Smooth muscle cell (in vitro differentiated cells): Measurements from ENCODE around the gene COA3. TPM values are rescaled to one million over a fixed set of nuclear protein-coding genes. Genes with fewer than 3 reads are reported as not detected.

ENCODE experiments used
- DNase-seq: peaks from one replicate; lab custom pipeline; 2025; ENCODE audit not compliant: unreplicated experiment; lab: John Stamatoyannopoulos, UW
- H2AFZ ChIP-seq: fragments of 200-600 bp; sonication (generic); 2 replicates; pipeline ENCODE4 v1.6.0; 2016; ENCODE audit warnings: antibody characterized with exemption, low read depth, mild to moderate bottlenecking
- H3F3A ChIP-seq: fragments of 200-600 bp; sonication (generic); 2 replicates; pipeline ENCODE4 v1.6.0; 2017; ENCODE audit warnings: antibody characterized with exemption, low read depth
- H3K27ac ChIP-seq: fragments of 200-600 bp; sonication (generic); 2 replicates; pipeline ENCODE4 v1.5.1; 2016; ENCODE audit warnings: low read depth, mild to moderate bottlenecking
- H3K27me3 ChIP-seq: fragments of 200-600 bp; sonication (generic); 2 replicates; pipeline ENCODE4 v1.6.1; 2016; ENCODE audit warnings: low read depth, mild to moderate bottlenecking
- H3K36me3 ChIP-seq: fragments of 200-600 bp; sonication (generic); 2 replicates; pipeline ENCODE4 v1.5.1; 2016; ENCODE audit warnings: low read depth
- H3K4me1 ChIP-seq: fragments of 200-600 bp; sonication (generic); 2 replicates; pipeline ENCODE4 v1.5.1; 2016; ENCODE audit warnings: low read depth
- H3K4me2 ChIP-seq: fragments of 200-600 bp; sonication (generic); 2 replicates; pipeline ENCODE4 v1.6.0; 2016; ENCODE audit warnings: mild to moderate bottlenecking
- H3K4me3 ChIP-seq: fragments of 200-600 bp; sonication (generic); 2 replicates; pipeline ENCODE4 v1.5.1; 2016; ENCODE audit warnings: mild to moderate bottlenecking
- H3K79me2 ChIP-seq: fragments of 200-600 bp; sonication (generic); 2 replicates; pipeline ENCODE4 v1.6.0; 2016; ENCODE audit warnings: low read depth, mild to moderate bottlenecking
- H3K9ac ChIP-seq: fragments of 200-600 bp; sonication (generic); 2 replicates; pipeline ENCODE4 v1.6.0; 2016; ENCODE audit warnings: low read depth
- H3K9me3 ChIP-seq: fragments of 200-600 bp; sonication (generic); replicated peaks from 2 replicates; pipeline ENCODE4 v1.5.1; 2016; ENCODE audit warnings: low read depth
- H4K20me1 ChIP-seq: fragments of 200-600 bp; sonication (generic); 2 replicates; pipeline ENCODE4 v1.6.0; 2016; ENCODE audit warnings: low read depth
- WGBS: methylation state at CpG from one replicate; pipeline ENCODE4 v1.1.7; 2016; ENCODE audit warnings: low lambda C conversion rate; 5-methylcytosine and 5-hydroxymethylcytosine counted together
- microRNA-seq: library from miRNA; unstranded; fragments of <30 nt; microRNA quantifications from one replicate; pipeline ENCODE4, GENCODE V29; 2016; ENCODE audit warnings: borderline number of aligned reads
- polyA plus RNA-seq: library from polyadenylated mRNA; unstranded; fragments of >200 nt; fragmentation: Nextera tagmentation; extraction: Ambion mirVana; gene quantifications from 2 replicates; pipeline ENCODE4 v1.2.1, GENCODE V29; 2016
- small RNA-seq: library from RNA; depleted of rRNA; stranded (forward); fragments of <200 nt; gene quantifications from one replicate; pipeline ENCODE3, GENCODE V24; 2014
- total RNA-seq: library from RNA; depleted of rRNA; stranded (reverse); fragments of >200 nt; gene quantifications from 2 replicates; pipeline ENCODE4 v1.2.3, GENCODE V29; 2014
- TF ChIP-seq, protein P1 (sequence below): fragments of 200-600 bp; sonication (generic); IDR thresholded peaks from 2 replicates; pipeline ENCODE4 v1.5.1; 2017; ENCODE audit warnings: borderline replicate concordance, mild to moderate bottlenecking, antibody characterized with exemption; ENCODE audit not compliant: insufficient read depth, poor library complexity, severe bottlenecking

Gene COA3
- total and polyA plus RNA-seq, 2 experiments from 2014 or later, result 106 to 127 TPM

DNA sequence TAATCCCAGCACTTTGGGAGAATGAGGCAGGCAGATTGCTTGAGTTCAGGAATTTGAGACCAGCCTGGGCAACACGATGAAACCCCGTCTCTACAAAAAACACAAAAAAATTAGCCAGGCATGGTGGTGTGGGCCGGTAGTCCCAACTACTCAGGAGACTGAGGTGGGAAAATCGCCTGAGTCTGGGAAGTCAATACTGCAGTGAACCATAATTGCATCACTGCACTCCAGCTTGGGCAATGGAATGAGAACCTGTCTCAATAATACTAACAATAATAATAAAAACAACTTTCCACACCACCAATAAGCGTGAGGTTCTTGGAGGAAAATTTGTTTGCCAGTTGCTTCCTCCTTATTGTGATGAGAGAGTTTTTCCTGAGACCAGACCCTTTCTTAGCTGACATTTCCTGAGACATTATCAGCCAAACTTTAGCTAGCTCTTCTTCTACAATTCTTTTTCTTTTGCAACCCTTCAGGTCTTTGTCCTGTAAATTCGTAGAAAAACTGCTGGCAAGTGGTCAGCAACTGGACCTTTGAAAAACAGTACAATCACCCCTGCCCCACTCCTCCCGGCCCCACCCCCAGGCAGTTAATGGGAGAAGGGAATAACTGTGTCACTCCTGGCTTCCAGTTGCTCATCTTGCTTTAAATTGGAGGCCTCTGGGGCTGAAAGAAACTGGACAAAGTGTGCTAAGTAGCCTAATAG, 50.1 kb downstream of the COA3 start:
- Histone ChIP-seq H3K9ac (no peak overlapping the region), H3K4me3 (no peak overlapping the region), H3K27me3 (no peaks in the 10 kb centered on the region), H3F3A (no peaks in the 10 kb centered on the region), H3K36me3 (no peaks in the 10 kb centered on the region), H3K4me1 (peaks cover 8% of the 10 kb centered on the region), H3K4me2 (no peak overlapping the region), H2AFZ (no peak overlapping the region), H3K9me3 (no peaks in the 10 kb centered on the region), H3K27ac (no peak overlapping the region), H4K20me1 (no peaks in the 10 kb centered on the region), H3K79me2 (peaks cover 9% of the 10 kb centered on the region)
- DNase-seq, result no peak
- TF ChIP-seq, protein P1, sequence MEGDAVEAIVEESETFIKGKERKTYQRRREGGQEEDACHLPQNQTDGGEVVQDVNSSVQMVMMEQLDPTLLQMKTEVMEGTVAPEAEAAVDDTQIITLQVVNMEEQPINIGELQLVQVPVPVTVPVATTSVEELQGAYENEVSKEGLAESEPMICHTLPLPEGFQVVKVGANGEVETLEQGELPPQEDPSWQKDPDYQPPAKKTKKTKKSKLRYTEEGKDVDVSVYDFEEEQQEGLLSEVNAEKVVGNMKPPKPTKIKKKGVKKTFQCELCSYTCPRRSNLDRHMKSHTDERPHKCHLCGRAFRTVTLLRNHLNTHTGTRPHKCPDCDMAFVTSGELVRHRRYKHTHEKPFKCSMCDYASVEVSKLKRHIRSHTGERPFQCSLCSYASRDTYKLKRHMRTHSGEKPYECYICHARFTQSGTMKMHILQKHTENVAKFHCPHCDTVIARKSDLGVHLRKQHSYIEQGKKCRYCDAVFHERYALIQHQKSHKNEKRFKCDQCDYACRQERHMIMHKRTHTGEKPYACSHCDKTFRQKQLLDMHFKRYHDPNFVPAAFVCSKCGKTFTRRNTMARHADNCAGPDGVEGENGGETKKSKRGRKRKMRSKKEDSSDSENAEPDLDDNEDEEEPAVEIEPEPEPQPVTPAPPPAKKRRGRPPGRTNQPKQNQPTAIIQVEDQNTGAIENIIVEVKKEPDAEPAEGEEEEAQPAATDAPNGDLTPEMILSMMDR, result no peak
- WGBS, result 72% methylated on average over 7 of the region's 7 CpGs

Small RNAs within 50 kb of the gene (microRNA-seq; reads per million reads assigned to microRNA genes)
- 2.3 reads per million for gene MIR6781

Small RNAs within 50 kb of the gene (small RNA-seq; reads per million reads assigned to genes)
- not detected for gene HMGN2P15
- not detected for gene MIR6781

Other genes starting within 250 kb of the COA3 start
- gene HSD17B1, start 245.8 kb downstream of the COA3 start, total RNA-seq, result 0.40 TPM in 1 of 2 replicates, not detected in the other
- gene HSD17B1, start 245.8 kb downstream of the COA3 start, polyA plus RNA-seq, result 3.3 and 3.5 TPM in 2 replicates
- gene COASY, start 236.6 kb downstream of the COA3 start, total RNA-seq, result 16.0 and 23.2 TPM in 2 replicates
- gene COASY, start 236.6 kb downstream of the COA3 start, polyA plus RNA-seq, result 65.0 and 68.2 TPM in 2 replicates
- 21.6 and 30.1 TPM in 2 replicates for gene MLX, start 231.6 kb downstream of the COA3 start, total RNA-seq
- 21.1 and 26.4 TPM in 2 replicates for gene MLX, start 231.6 kb downstream of the COA3 start, polyA plus RNA-seq
- gene PSMC3IP, start 221.0 kb downstream of the COA3 start, total RNA-seq, result 5.2 and 5.3 TPM in 2 replicates
- gene PSMC3IP, start 221.0 kb downstream of the COA3 start, polyA plus RNA-seq, result 7.7 and 10.0 TPM in 2 replicates
- 40.4 and 67.8 TPM in 2 replicates for gene RETREG3, start 189.3 kb downstream of the COA3 start, total RNA-seq
- 32.6 and 34.1 TPM in 2 replicates for gene RETREG3, start 189.3 kb downstream of the COA3 start, polyA plus RNA-seq
- 31.6 and 38.7 TPM in 2 replicates for gene TUBG1, start 189.0 kb downstream of the COA3 start, total RNA-seq
- gene TUBG1, start 189.0 kb downstream of the COA3 start, polyA plus RNA-seq, result 91.2 and 102 TPM in 2 replicates
- 23.1 and 28.2 TPM in 2 replicates for gene TUBG2, start 139.4 kb downstream of the COA3 start, total RNA-seq
- 42.3 and 54.6 TPM in 2 replicates for gene TUBG2, start 139.4 kb downstream of the COA3 start, polyA plus RNA-seq
- gene PLEKHH3, start 121.7 kb downstream of the COA3 start, total RNA-seq, result 5.0 and 13.3 TPM in 2 replicates
- 23.6 and 23.7 TPM in 2 replicates for gene PLEKHH3, start 121.7 kb downstream of the COA3 start, polyA plus RNA-seq
- 10.1 TPM in 1 of 2 replicates, not detected in the other for gene CCR10, start 116.9 kb downstream of the COA3 start, total RNA-seq
- gene CCR10, start 116.9 kb downstream of the COA3 start, polyA plus RNA-seq, result 2.0 and 3.8 TPM in 2 replicates
- 7.1 and 9.5 TPM in 2 replicates for gene CNTNAP1, start 116.2 kb downstream of the COA3 start, total RNA-seq
- gene CNTNAP1, start 116.2 kb downstream of the COA3 start, polyA plus RNA-seq, result 2.0 and 4.5 TPM in 2 replicates
- 15.6 and 19.4 TPM in 2 replicates for gene EZH1, start 53.7 kb downstream of the COA3 start, total RNA-seq
- gene EZH1, start 53.7 kb downstream of the COA3 start, polyA plus RNA-seq, result 8.0 and 10.0 TPM in 2 replicates
- gene RAMP2, start 37.5 kb downstream of the COA3 start, total RNA-seq, result 8.6 and 8.9 TPM in 2 replicates
- 22.0 and 25.7 TPM in 2 replicates for gene RAMP2, start 37.5 kb downstream of the COA3 start, polyA plus RNA-seq
- 91.0 and 108 TPM in 2 replicates for gene VPS25, start 25.3 kb downstream of the COA3 start, total RNA-seq
- gene VPS25, start 25.3 kb downstream of the COA3 start, polyA plus RNA-seq, result 129 and 139 TPM in 2 replicates
- 0.22 and 0.49 TPM in 2 replicates for gene WNK4, start 18.1 kb downstream of the COA3 start, total RNA-seq
- 0.39 TPM in 1 of 2 replicates, not detected in the other for gene WNK4, start 18.1 kb downstream of the COA3 start, polyA plus RNA-seq
- not detected in 2 replicates for gene CNTD1, start 157 bp upstream of the COA3 start, total RNA-seq
- gene CNTD1, start 157 bp upstream of the COA3 start, polyA plus RNA-seq, result 0.17 and 0.71 TPM in 2 replicates
- 57.5 and 66.5 TPM in 2 replicates for gene BECN1, start 25.6 kb upstream of the COA3 start, total RNA-seq
- 54.8 and 61.9 TPM in 2 replicates for gene BECN1, start 25.6 kb upstream of the COA3 start, polyA plus RNA-seq
- gene PSME3, start 34.7 kb upstream of the COA3 start, total RNA-seq, result 56.5 and 67.1 TPM in 2 replicates
- 85.3 and 87.0 TPM in 2 replicates for gene PSME3, start 34.7 kb upstream of the COA3 start, polyA plus RNA-seq
- 1.6 and 2.3 TPM in 2 replicates for gene AOC2, start 45.9 kb upstream of the COA3 start, total RNA-seq
- 0.91 and 2.1 TPM in 2 replicates for gene AOC2, start 45.9 kb upstream of the COA3 start, polyA plus RNA-seq
- 0.63 and 0.90 TPM in 2 replicates for gene AOC3, start 52.5 kb upstream of the COA3 start, total RNA-seq
- gene AOC3, start 52.5 kb upstream of the COA3 start, polyA plus RNA-seq, result 0.65 and 1.5 TPM in 2 replicates
- gene G6PC1, start 102.1 kb upstream of the COA3 start, total RNA-seq, result not detected in 2 replicates
- not detected in 2 replicates for gene G6PC1, start 102.1 kb upstream of the COA3 start, polyA plus RNA-seq
- gene AARSD1, start 165.8 kb upstream of the COA3 start, total RNA-seq, result 18.6 and 22.0 TPM in 2 replicates
- 48.0 and 74.0 TPM in 2 replicates for gene AARSD1, start 165.8 kb upstream of the COA3 start, polyA plus RNA-seq
- gene PTGES3L, start 181.4 kb upstream of the COA3 start, total RNA-seq, result 1.3 and 6.7 TPM in 2 replicates
- gene PTGES3L, start 181.4 kb upstream of the COA3 start, polyA plus RNA-seq, result 6.8 and 8.3 TPM in 2 replicates
- 8.2 and 9.3 TPM in 2 replicates for gene RUNDC1, start 181.9 kb upstream of the COA3 start, total RNA-seq
- 15.7 and 19.2 TPM in 2 replicates for gene RUNDC1, start 181.9 kb upstream of the COA3 start, polyA plus RNA-seq
- 1,947 and 2,084 TPM in 2 replicates for gene RPL27, start 199.7 kb upstream of the COA3 start, total RNA-seq
- 963 and 994 TPM in 2 replicates for gene RPL27, start 199.7 kb upstream of the COA3 start, polyA plus RNA-seq
- gene IFI35, start 208.1 kb upstream of the COA3 start, total RNA-seq, result 1.5 and 1.9 TPM in 2 replicates
- gene IFI35, start 208.1 kb upstream of the COA3 start, polyA plus RNA-seq, result 6.3 and 7.4 TPM in 2 replicates
- 146 and 174 TPM in 2 replicates for gene VAT1, start 223.7 kb upstream of the COA3 start, total RNA-seq
- 218 and 229 TPM in 2 replicates for gene VAT1, start 223.7 kb upstream of the COA3 start, polyA plus RNA-seq
- 0.27 and 0.81 TPM in 2 replicates for gene RND2, start 226.5 kb upstream of the COA3 start, total RNA-seq
- 1.1 and 1.7 TPM in 2 replicates for gene RND2, start 226.5 kb upstream of the COA3 start, polyA plus RNA-seq